HG03175 (cell line): Measurements from ENCODE around the gene POLR3H.
"Not testable (repeated sequence)": the region's sequence is repeated elsewhere in the genome, so short reads cannot be mapped to it uniquely, and the experiment has no call there.

Experiments
- ATAC-seq: cut with Tn5 transposase; IDR thresholded peaks from one replicate; pipeline ENCODE4 v1.9.1; 2021; ENCODE audit warnings: mild to moderate bottlenecking, moderate library complexity; ENCODE audit not compliant: unreplicated experiment

POLR3H gene

GRCh38 chr22:41543854-41544670 lies at the start of gene POLR3H:
TSS of gene POLR3H (minus strand) at chr22:41544470. CDS start at chr22:41544101, 369 bp downstream.
- ATAC-seq = peak; percentile 93

GRCh38 chr22:41593336-41593960 lies 49.2 kb upstream of the POLR3H start:
- ATAC-seq = not testable (repeated sequence)

- ATAC-seq = peak; percentile 92
Measured at GRCh38 chr22:41589391-41590241, 45.3 kb upstream of the POLR3H start, which contains the start of gene PMM1. TSS of gene PMM1 (minus strand) at chr22:41589840. CDS start at chr22:41589805, 35 bp downstream.

GRCh38 chr22:41587347-41587723 lies 43.1 kb upstream of the POLR3H start:
- no peak for ATAC-seq

GRCh38 chr22:41585898-41586297 lies 41.6 kb upstream of the POLR3H start:
- ATAC-seq = no peak

GRCh38 chr22:41584881-41585280 lies 40.6 kb upstream of the POLR3H start:
- ATAC-seq = no peak

- ATAC-seq = no peak
Measured at GRCh38 chr22:41582694-41583093, 38.4 kb upstream of the POLR3H start.

- no peak for ATAC-seq
Measured at GRCh38 chr22:41579997-41580355, 35.7 kb upstream of the POLR3H start.

- ATAC-seq = no peak
Measured at GRCh38 chr22:41579297-41579996, 35.2 kb upstream of the POLR3H start.

- ATAC-seq = no peak
Measured at GRCh38 chr22:41578818-41579217, 34.5 kb upstream of the POLR3H start.

GRCh38 chr22:41578114-41578513 lies 33.8 kb upstream of the POLR3H start:
- ATAC-seq = no peak

- no peak for ATAC-seq
Measured at GRCh38 chr22:41576877-41577276, 32.6 kb upstream of the POLR3H start.

- no peak for ATAC-seq
Measured at GRCh38 chr22:41575533-41575932, 31.3 kb upstream of the POLR3H start.

- no peak for ATAC-seq
Measured at GRCh38 chr22:41574847-41575381, 30.6 kb upstream of the POLR3H start.

GRCh38 chr22:41573677-41574076 lies 29.4 kb upstream of the POLR3H start:
- no peak for ATAC-seq

GRCh38 chr22:41572305-41572704 lies 28.0 kb upstream of the POLR3H start:
- not testable (repeated sequence) for ATAC-seq

GRCh38 chr22:41571786-41572185 lies 27.5 kb upstream of the POLR3H start:
- ATAC-seq = no peak

GRCh38 chr22:41570221-41570620 lies 26.0 kb upstream of the POLR3H start:
- ATAC-seq = no peak

GRCh38 chr22:41568811-41569210 lies 24.5 kb upstream of the POLR3H start:
- ATAC-seq = no peak

- ATAC-seq = no peak
Measured at GRCh38 chr22:41567512-41567768, 23.2 kb upstream of the POLR3H start.
